ENCODE data around the gene QRFPR. TPM values are rescaled to one million over a fixed set of nuclear protein-coding genes. Genes with fewer than 3 reads are reported as not detected.

QRFPR gene
- total and polyA plus RNA-seq, 7 donors = 0.06 to 0.45 (median 0.14) TPM; not detected in 3

GRCh38 chr4:121400632-121401031 is 19.8 kb upstream of the QRFPR start:
- 93 to 96% (median 96%) methylated on average over 4 of the region's 4 CpGs for WGBS, 3 donors
- no peaks in the 10 kb centered on the region for H3K9me3 ChIP-seq
- H3K4me3 ChIP-seq = no peak overlapping the region
- no peaks in the 10 kb centered on the region for H3K4me1 ChIP-seq
- H3K27me3 ChIP-seq (ENCODE audit: insufficient read depth in 3 of 3, low read length in 2 of 3) = no peaks in the 10 kb centered on the region
- intact Hi-C loops (cut with DNase I) = no loop called here
- DNase-seq (no peak), ATAC-seq (no peak)
- no peak overlapping the region for H3K27ac ChIP-seq
- no peaks in the 10 kb centered on the region for H3K36me3 ChIP-seq (ENCODE audit: insufficient read depth in 1 of 2, low read depth in 1 of 2)
- no peak for TF ChIP-seq CTCF (IDR thresholded peaks at IDR 0.05)

- TF ChIP-seq CTCF (IDR thresholded peaks at IDR 0.05) = no peak
- H3K4me1 ChIP-seq = no peaks in the 10 kb centered on the region
- intact Hi-C loops (cut with DNase I) = loop anchor here in 1 of 2 donors (10.0 kb wide), 1 partner anchor 663 kb away; no protein-coding TSS in a partner anchor
- no peak overlapping the region for H3K27ac ChIP-seq
- H3K9me3 ChIP-seq = no peaks in the 10 kb centered on the region
- no peaks in the 10 kb centered on the region for H3K27me3 ChIP-seq (ENCODE audit: insufficient read depth in 3 of 3, low read length in 2 of 3)
- no peak overlapping the region for H3K4me3 ChIP-seq
- no peak for DNase-seq
- no peak for ATAC-seq
- H3K36me3 ChIP-seq (ENCODE audit: insufficient read depth in 1 of 2, low read depth in 1 of 2) = no peaks in the 10 kb centered on the region
- 16 to 34% (median 27%) methylated on average over 1 of the region's 1 CpG for WGBS, 3 donors
Observed at GRCh38 chr4:121397941-121398601, 17.3 kb upstream of the QRFPR start.

- H3K27ac ChIP-seq = no peak overlapping the region
- intact Hi-C loops (cut with DNase I) = loop anchor here in 1 of 2 donors (10.0 kb wide), 1 partner anchor 663 kb away; no protein-coding TSS in a partner anchor
- 25 to 44% (median 33%) methylated on average over 3 of the region's 3 CpGs for WGBS, 3 donors
- no peaks in the 10 kb centered on the region for H3K27me3 ChIP-seq (ENCODE audit: insufficient read depth in 3 of 3, low read length in 2 of 3)
- H3K9me3 ChIP-seq = no peaks in the 10 kb centered on the region
- TF ChIP-seq CTCF (IDR thresholded peaks at IDR 0.05) = no peak
- H3K36me3 ChIP-seq (ENCODE audit: insufficient read depth in 1 of 2, low read depth in 1 of 2) = no peaks in the 10 kb centered on the region
- H3K4me1 ChIP-seq = no peaks in the 10 kb centered on the region
- ATAC-seq (no peak), DNase-seq (no peak)
- no peak overlapping the region for H3K4me3 ChIP-seq
Observed at GRCh38 chr4:121397434-121397833, 16.6 kb upstream of the QRFPR start.

GRCh38 chr4:121392426-121393086 is 11.7 kb upstream of the QRFPR start:
- no peak overlapping the region for H3K27ac ChIP-seq

More at GRCh38 chr4:121392426-121393086, 11.7 kb upstream of the QRFPR start:
- Histone ChIP-seq H3K9me3 (no peaks in the 10 kb centered on the region), H3K36me3 (ENCODE audit: insufficient read depth in 1 of 2, low read depth in 1 of 2) (no peaks in the 10 kb centered on the region), H3K27me3 (ENCODE audit: insufficient read depth in 3 of 3, low read length in 2 of 3) (no peaks in the 10 kb centered on the region), H3K4me3 (no peak overlapping the region), H3K4me1 (no peaks in the 10 kb centered on the region)
- 51 to 60% (median 57%) methylated on average over 5 of the region's 5 CpGs for WGBS, 3 donors
- intact Hi-C loops (cut with DNase I) = loop anchor here in 1 of 2 donors (10.0 kb wide), 1 partner anchor 658 kb away; no protein-coding TSS in a partner anchor
- DNase-seq (no peak), ATAC-seq (no peak)
- TF ChIP-seq CTCF (IDR thresholded peaks at IDR 0.05) = no peak

Data from psoas muscle (tissue), 8 donors.